Activated T-cell treated with anti-CD3 and anti-CD28 coated beads, Interleukin-2, amount 50 U/mL, for 4 hours (primary cell): ENCODE data around the gene CCL13. TPM values are rescaled to one million over a fixed set of nuclear protein-coding genes. Genes with fewer than 3 reads are reported as not detected.
A peak's percentile ranks its signal among the peaks of the same experiment; 100 is the strongest.

Experiments
- ATAC-seq, 2 donors: fragments of 200-7000 bp; cut with Tn5 transposase; one replicate each; pipeline ENCODE4 v1.10.0; 2021
- DNase-seq: peaks from one replicate; pipeline ENCODE4 v3.0.0-alpha.2; 2020
- H3K27me3 Mint-ChIP-seq: one replicate; pipeline ENCODE4 v1.8.0; 2021; ENCODE audit warnings: low read depth, mixed read lengths
- H3K36me3 Mint-ChIP-seq: one replicate; pipeline ENCODE4 v1.8.0; 2022; ENCODE audit warnings: mixed read lengths; ENCODE audit not compliant: insufficient read depth
- H3K4me1 Mint-ChIP-seq: one replicate; pipeline ENCODE4 v1.8.0; 2021; ENCODE audit warnings: low read depth, mixed read lengths
- H3K4me3 Mint-ChIP-seq: one replicate; pipeline ENCODE4 v1.8.0; 2021; ENCODE audit warnings: mild to moderate bottlenecking, moderate library complexity, mixed read lengths
- H3K9me3 Mint-ChIP-seq: one replicate; pipeline ENCODE4 v1.8.0; 2021; ENCODE audit warnings: mixed read lengths
- total RNA-seq, 3 donors: library from RNA; stranded (reverse); gene quantifications; one replicate each; pipeline ENCODE4 v1.2.1, GENCODE V29; 2021

CCL13 gene
- total RNA-seq, 3 donors from 2014 or later: not detected

DNA sequence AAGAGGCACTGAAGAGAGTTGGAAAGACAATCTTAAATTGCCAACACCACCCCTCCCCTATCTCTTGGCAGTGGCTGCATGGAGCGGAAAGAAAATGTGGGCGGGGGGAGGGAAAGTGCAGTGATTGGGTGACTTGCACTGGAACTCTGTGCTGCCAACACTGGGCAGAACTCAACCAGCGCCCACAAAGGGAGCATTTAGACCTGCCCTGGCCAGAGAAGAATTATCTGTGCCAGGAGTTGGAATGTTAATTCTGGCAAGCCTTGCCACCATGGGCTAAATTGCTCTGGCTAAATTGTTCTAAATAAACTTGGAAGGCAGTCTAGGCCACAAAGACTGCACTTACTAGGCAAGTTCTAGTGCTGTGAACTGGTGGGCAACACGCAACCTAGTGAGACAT lies 6.5 kb upstream of the CCL13 start:
- DNase-seq: no peak
- H3K27me3 Mint-ChIP-seq: peaks cover 20% of the 10 kb centered on the region
- H3K4me3 Mint-ChIP-seq: no peak overlapping the region
- no peaks in the 10 kb centered on the region for H3K36me3 Mint-ChIP-seq
- H3K9me3 Mint-ChIP-seq: peaks cover 6% of the 10 kb centered on the region
- H3K4me1 Mint-ChIP-seq: no peaks in the 10 kb centered on the region
- ATAC-seq: no peak

DNA sequence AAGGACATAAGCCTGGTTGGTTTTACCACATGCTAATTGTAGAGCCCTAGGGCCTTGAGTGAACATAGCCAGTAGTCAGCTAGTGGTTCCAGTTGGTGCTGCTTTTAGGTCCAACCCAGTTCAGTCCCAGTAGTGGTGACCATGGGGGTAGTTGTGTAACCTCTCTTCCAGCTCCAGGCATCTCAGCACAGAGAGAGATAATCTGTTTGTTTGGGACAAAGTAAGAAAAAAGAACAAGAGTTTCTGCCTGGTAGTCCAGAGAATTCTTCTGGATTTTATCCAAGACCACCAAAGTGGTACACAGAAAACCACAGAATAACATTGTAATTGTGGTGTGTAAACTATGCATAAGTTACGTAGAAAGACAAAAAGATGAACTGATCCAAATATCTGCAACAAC lies 5.2 kb upstream of the CCL13 start:
- Mint-ChIP-seq H3K27me3 (peaks cover 21% of the 10 kb centered on the region), H3K4me3 (no peak overlapping the region), H3K4me1 (no peaks in the 10 kb centered on the region), H3K9me3 (peaks cover 6% of the 10 kb centered on the region), H3K36me3 (no peaks in the 10 kb centered on the region)
- ATAC-seq (no peak), DNase-seq (no peak)

GRCh38 chr17:34352191-34352590 lies 4.1 kb upstream of the CCL13 start:
- no peak for ATAC-seq
- no peak for DNase-seq
- Mint-ChIP-seq H3K4me3 (no peak overlapping the region), H3K36me3 (no peaks in the 10 kb centered on the region), H3K27me3 (peaks cover 19% of the 10 kb centered on the region), H3K9me3 (peaks cover 6% of the 10 kb centered on the region), H3K4me1 (no peaks in the 10 kb centered on the region)

- Mint-ChIP-seq H3K36me3 (no peaks in the 10 kb centered on the region), H3K9me3 (peaks cover 6% of the 10 kb centered on the region), H3K4me3 (no peak overlapping the region), H3K4me1 (no peaks in the 10 kb centered on the region), H3K27me3 (peaks cover 12% of the 10 kb centered on the region)
- ATAC-seq (no peak), DNase-seq (no peak)
These were observed 1.6 kb upstream of the CCL13 start for GRCh38 chr17:34354637-34355036.

DNA sequence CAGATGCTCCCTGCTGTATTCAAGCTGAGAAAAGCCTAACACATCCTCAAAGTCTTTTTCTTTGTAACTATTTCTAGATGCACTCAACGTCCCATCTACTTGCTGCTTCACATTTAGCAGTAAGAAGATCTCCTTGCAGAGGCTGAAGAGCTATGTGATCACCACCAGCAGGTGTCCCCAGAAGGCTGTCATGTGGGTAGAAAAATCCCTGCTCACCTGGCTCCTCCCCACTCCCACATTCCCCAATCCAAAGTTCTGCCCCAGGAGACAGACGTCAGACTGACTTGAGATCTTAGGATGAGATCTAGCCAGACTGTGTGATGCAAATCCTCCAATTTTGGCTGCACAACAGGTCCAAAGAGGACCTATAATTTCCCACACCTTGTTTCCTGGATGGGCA lies 1.1 kb downstream of the CCL13 start:
- no peak overlapping the region for H3K4me3 Mint-ChIP-seq
- no peaks in the 10 kb centered on the region for H3K4me1 Mint-ChIP-seq
- H3K27me3 Mint-ChIP-seq: peaks cover 8% of the 10 kb centered on the region
- DNase-seq: no peak
- ATAC-seq: no peak
- no peaks in the 10 kb centered on the region for H3K36me3 Mint-ChIP-seq
- peaks cover 6% of the 10 kb centered on the region for H3K9me3 Mint-ChIP-seq

DNA sequence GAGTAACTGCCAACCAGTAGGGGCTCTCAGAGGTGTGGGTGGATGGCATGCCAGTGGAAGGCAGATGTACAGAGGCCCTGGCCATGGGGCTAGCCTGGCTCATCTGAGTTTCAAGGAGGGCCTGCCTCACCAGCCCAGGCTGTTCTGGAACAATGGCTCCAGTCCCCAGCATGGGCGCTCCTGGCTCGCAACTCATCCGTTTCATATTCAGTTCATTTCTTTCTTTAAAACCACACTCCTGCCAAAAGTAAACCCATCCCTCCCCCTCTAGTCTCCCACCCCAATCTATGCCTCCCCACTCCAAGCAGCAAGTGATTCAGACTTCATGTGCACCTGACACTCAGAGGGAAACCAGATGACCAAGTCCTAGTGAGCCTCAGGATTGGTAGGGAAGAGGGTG lies 2.4 kb downstream of the CCL13 start:
- ATAC-seq: no peak
- Mint-ChIP-seq H3K4me3 (no peak overlapping the region), H3K4me1 (no peaks in the 10 kb centered on the region), H3K27me3 (peaks cover 17% of the 10 kb centered on the region), H3K36me3 (no peaks in the 10 kb centered on the region), H3K9me3 (peaks cover 4% of the 10 kb centered on the region)
- DNase-seq: no peak

DNA sequence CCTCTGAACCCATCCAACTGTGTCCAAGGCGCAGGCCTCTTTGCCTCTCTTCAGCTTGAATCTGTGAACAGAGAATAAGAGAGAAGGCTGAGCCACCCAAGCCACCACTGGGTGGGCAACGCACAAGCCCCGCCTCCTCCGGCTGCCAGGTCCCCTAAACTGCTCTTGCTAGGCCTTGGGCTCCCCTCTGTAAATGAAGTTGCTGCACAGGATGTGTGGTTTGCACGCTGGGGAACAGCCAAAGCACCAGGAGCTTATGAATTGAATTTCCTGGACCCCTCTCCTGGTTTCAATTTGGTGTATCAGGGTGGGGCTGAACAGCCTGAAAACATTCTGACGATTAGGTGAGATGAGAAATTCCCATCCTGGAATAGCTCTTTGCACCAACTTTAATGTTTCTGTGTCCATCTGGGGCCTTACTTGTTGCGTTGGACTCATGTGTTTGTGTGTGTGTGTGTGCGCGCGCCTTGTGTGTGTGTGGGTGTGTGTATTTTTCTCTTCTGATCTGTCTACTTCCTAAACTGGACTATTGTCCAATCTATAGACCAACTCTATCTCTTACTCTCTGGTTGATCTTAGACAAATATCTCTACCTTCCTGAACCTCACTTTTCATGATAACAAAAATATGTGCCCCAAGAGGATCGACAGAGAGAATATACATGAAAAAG lies 4.5 kb downstream of the CCL13 start:
- DNase-seq (no peak), ATAC-seq (no peak)
- Mint-ChIP-seq H3K4me1 (peaks cover 8% of the 10 kb centered on the region), H3K27me3 (peaks cover 16% of the 10 kb centered on the region), H3K4me3 (no peak overlapping the region), H3K36me3 (no peaks in the 10 kb centered on the region), H3K9me3 (no peaks in the 10 kb centered on the region)

GRCh38 chr17:34361478-34362061 lies 5.3 kb downstream of the CCL13 start:
- H3K9me3 Mint-ChIP-seq: no peaks in the 10 kb centered on the region
- H3K4me1 Mint-ChIP-seq: peaks cover 9% of the 10 kb centered on the region
- H3K36me3 Mint-ChIP-seq: no peaks in the 10 kb centered on the region
- ATAC-seq (peak; percentile 76 to 87), DNase-seq (peak; percentile 31)
- peaks cover 14% of the 10 kb centered on the region for H3K27me3 Mint-ChIP-seq
- no peak overlapping the region for H3K4me3 Mint-ChIP-seq

GRCh38 chr17:34363183-34363661 lies 6.9 kb downstream of the CCL13 start, which contains the start of gene CCL1:
TSS of gene CCL1 (minus strand) at chr17:34363233. CDS start at chr17:34363161, 72 bp downstream.
- peaks cover 9% of the 10 kb centered on the region for H3K4me1 Mint-ChIP-seq
- no peak for ATAC-seq
- no peaks in the 10 kb centered on the region for H3K9me3 Mint-ChIP-seq
- H3K27me3 Mint-ChIP-seq: peaks cover 17% of the 10 kb centered on the region
- H3K4me3 Mint-ChIP-seq: no peak within 1 kb of the TSS
- DNase-seq: no peak
- no peaks in the 10 kb centered on the region for H3K36me3 Mint-ChIP-seq

- no peak for DNase-seq
- H3K9me3 Mint-ChIP-seq: no peaks in the 10 kb centered on the region
- H3K4me3 Mint-ChIP-seq: no peak overlapping the region
- H3K4me1 Mint-ChIP-seq: peaks cover 9% of the 10 kb centered on the region
- no peaks in the 10 kb centered on the region for H3K36me3 Mint-ChIP-seq
- ATAC-seq: no peak
- H3K27me3 Mint-ChIP-seq: peaks cover 17% of the 10 kb centered on the region
These were observed 8.5 kb downstream of the CCL13 start for GRCh38 chr17:34364751-34365150.

DNA sequence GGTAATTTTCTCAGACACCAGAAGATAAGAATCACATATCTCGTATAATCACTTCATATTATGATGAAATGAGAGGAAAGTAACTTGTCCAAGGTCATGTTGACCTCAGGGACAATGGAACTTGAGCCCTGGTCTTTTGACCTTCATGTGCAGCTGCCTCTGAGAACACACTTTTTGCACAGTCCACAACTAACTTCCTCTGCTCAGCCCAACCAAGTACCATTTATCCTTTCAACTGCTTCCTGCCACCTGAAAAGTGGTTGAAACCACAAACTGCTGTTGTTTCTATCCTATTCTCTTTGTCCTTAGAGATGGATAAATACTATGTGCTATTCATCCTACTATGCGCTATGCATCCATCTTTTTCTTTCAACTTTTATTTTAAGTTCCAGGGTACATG lies 9.1 kb downstream of the CCL13 start:
- peaks cover 9% of the 10 kb centered on the region for H3K4me1 Mint-ChIP-seq
- H3K27me3 Mint-ChIP-seq: peaks cover 17% of the 10 kb centered on the region
- ATAC-seq (no peak), DNase-seq (no peak)
- no peaks in the 10 kb centered on the region for H3K9me3 Mint-ChIP-seq
- no peaks in the 10 kb centered on the region for H3K36me3 Mint-ChIP-seq
- H3K4me3 Mint-ChIP-seq: no peak overlapping the region

- no peaks in the 10 kb centered on the region for H3K9me3 Mint-ChIP-seq
- H3K4me1 Mint-ChIP-seq: peaks cover 12% of the 10 kb centered on the region
- ATAC-seq (no peak), DNase-seq (no peak)
- no peak overlapping the region for H3K4me3 Mint-ChIP-seq
- no peaks in the 10 kb centered on the region for H3K36me3 Mint-ChIP-seq
- H3K27me3 Mint-ChIP-seq: peaks cover 17% of the 10 kb centered on the region
These were observed 9.7 kb downstream of the CCL13 start for GRCh38 chr17:34366010-34366409.

- Mint-ChIP-seq H3K4me3 (no peak overlapping the region), H3K27me3 (peaks cover 17% of the 10 kb centered on the region), H3K4me1 (peaks cover 12% of the 10 kb centered on the region), H3K9me3 (no peaks in the 10 kb centered on the region), H3K36me3 (no peaks in the 10 kb centered on the region)
- DNase-seq (no peak), ATAC-seq (no peak)
These were observed 10.3 kb downstream of the CCL13 start for GRCh38 chr17:34366529-34367107.

- Mint-ChIP-seq H3K36me3 (no peaks in the 10 kb centered on the region), H3K4me1 (peaks cover 12% of the 10 kb centered on the region), H3K9me3 (no peaks in the 10 kb centered on the region), H3K27me3 (peaks cover 14% of the 10 kb centered on the region), H3K4me3 (no peak overlapping the region)
- DNase-seq: no peak
- no peak for ATAC-seq
These were observed 11.4 kb downstream of the CCL13 start for GRCh38 chr17:34367486-34368195.
